Loucy (cell line): ENCODE data around the gene DALRD3.
A peak's percentile ranks its signal among the peaks of the same experiment; 100 is the strongest.

ENCODE experiments used
- H2AFZ ChIP-seq: fragments of 200-600 bp; sonication (generic); 2 replicates; pipeline ENCODE4 v1.6.0; 2016; ENCODE audit warnings: antibody characterized with exemption, mild to moderate bottlenecking, low read length, moderate library complexity
- H3F3A ChIP-seq: fragments of 200-600 bp; 2 replicates; pipeline ENCODE4 v1.6.0; 2016; ENCODE audit warnings: antibody characterized with exemption, low read depth, mild to moderate bottlenecking
- H3K27me3 ChIP-seq: fragments of 200-600 bp; sonication (generic); 2 replicates; pipeline ENCODE4 v1.6.1; 2014; ENCODE audit warnings: low read length, mild to moderate bottlenecking; ENCODE audit not compliant: insufficient read depth, poor library complexity, severe bottlenecking
- H3K36me3 ChIP-seq: fragments of 200-600 bp; sonication (generic); 2 replicates; pipeline ENCODE4 v1.6.1; 2016; ENCODE audit warnings: low read length; ENCODE audit not compliant: insufficient read depth
- H3K4me1 ChIP-seq: fragments of 200-600 bp; sonication (generic); 2 replicates; pipeline ENCODE4 v1.5.1; 2014; ENCODE audit warnings: low read length, mild to moderate bottlenecking; ENCODE audit not compliant: insufficient read depth, poor library complexity, severe bottlenecking
- H3K4me2 ChIP-seq: fragments of 200-600 bp; sonication (generic); 2 replicates; pipeline ENCODE4 v1.6.0; 2014; ENCODE audit warnings: antibody characterized with exemption, low read length, low read depth, mild to moderate bottlenecking; ENCODE audit not compliant: poor library complexity, severe bottlenecking
- H3K4me3 ChIP-seq: fragments of 200-600 bp; sonication (generic); 2 replicates; pipeline ENCODE4 v1.5.1; 2014; ENCODE audit warnings: low read length, mild to moderate bottlenecking, mixed read lengths; ENCODE audit not compliant: poor library complexity, severe bottlenecking
- H3K79me2 ChIP-seq: fragments of 200-600 bp; sonication (generic); 2 replicates; pipeline ENCODE4 v1.6.1; 2014; ENCODE audit warnings: low read length; ENCODE audit not compliant: insufficient read depth
- H3K9ac ChIP-seq: fragments of 200-600 bp; sonication (generic); 2 replicates; pipeline ENCODE4 v1.6.0; 2014; ENCODE audit warnings: mild to moderate bottlenecking, low read depth, low read length, moderate library complexity; ENCODE audit not compliant: poor library complexity, severe bottlenecking
- H3K9me2 ChIP-seq: fragments of 200-600 bp; sonication (generic); replicated peaks from 2 replicates; pipeline ENCODE4 v1.6.1; 2016; ENCODE audit warnings: low read depth, low read length, mixed read lengths
- H3K9me3 ChIP-seq: fragments of 200-600 bp; sonication (generic); 2 replicates; pipeline ENCODE4 v1.6.1; 2014; ENCODE audit warnings: mild to moderate bottlenecking, antibody characterized with exemption, low read length, low read depth; ENCODE audit not compliant: insufficient read depth
- H4K20me1 ChIP-seq: fragments of 200-600 bp; sonication (generic); 2 replicates; pipeline ENCODE4 v1.6.0; 2014; ENCODE audit warnings: antibody characterized with exemption, low read length, mild to moderate bottlenecking; ENCODE audit not compliant: insufficient read depth, poor library complexity, severe bottlenecking
- CTCF ChIP-seq: fragments of 200-600 bp; sonication (generic); conservative IDR thresholded peaks from 2 replicates; pipeline ENCODE4 v1.5.1; 2014; ENCODE audit warnings: mild to moderate bottlenecking, antibody characterized with exemption, low read length
- EZH2phosphoT487 ChIP-seq: fragments of 200-600 bp; IDR thresholded peaks from 2 replicates; pipeline ENCODE4 v1.6.1; 2018; ENCODE audit warnings: antibody characterized with exemption, mild to moderate bottlenecking, moderate library complexity, borderline replicate concordance

Gene DALRD3

GRCh38 chr3:49015072-49015471 lies 3.3 kb downstream of the DALRD3 start:
- no peaks in the 10 kb centered on the region for H3F3A ChIP-seq
- H3K27me3 ChIP-seq, result no peaks in the 10 kb centered on the region
- H3K9me2 ChIP-seq, result no peaks in the 10 kb centered on the region
- peaks cover 15% of the 10 kb centered on the region for H3K4me1 ChIP-seq
- H3K9ac ChIP-seq, result no peak overlapping the region
- no peaks in the 10 kb centered on the region for H3K9me3 ChIP-seq
- peaks cover 56% of the 10 kb centered on the region; the same call in 1 of the 2 replicates for H3K36me3 ChIP-seq
- peaks cover 64% of the 10 kb centered on the region for H4K20me1 ChIP-seq
- H2AFZ ChIP-seq, result no peak overlapping the region
- no peak overlapping the region for H3K4me2 ChIP-seq
- no peak overlapping the region for H3K4me3 ChIP-seq
- peaks cover 66% of the 10 kb centered on the region for H3K79me2 ChIP-seq
- TF ChIP-seq CTCF, result no peak
- TF ChIP-seq EZH2phosphoT487, result no peak

GRCh38 chr3:49013738-49014660 lies 4.4 kb downstream of the DALRD3 start:
- peaks cover 66% of the 10 kb centered on the region for H3K79me2 ChIP-seq
- H3K4me1 ChIP-seq, result peaks cover 4% of the 10 kb centered on the region
- H3K36me3 ChIP-seq, result peaks cover 56% of the 10 kb centered on the region; the same call in 1 of the 2 replicates
- no peak overlapping the region for H2AFZ ChIP-seq
- H3K9me3 ChIP-seq, result no peaks in the 10 kb centered on the region
- H3F3A ChIP-seq, result no peaks in the 10 kb centered on the region
- no peak overlapping the region for H3K9ac ChIP-seq
- H3K9me2 ChIP-seq, result no peaks in the 10 kb centered on the region
- TF ChIP-seq CTCF (peak; percentile 71), EZH2phosphoT487 (no peak)
- no peak overlapping the region for H3K4me3 ChIP-seq
- H3K4me2 ChIP-seq, result no peak overlapping the region
- peaks cover 63% of the 10 kb centered on the region for H4K20me1 ChIP-seq
- H3K27me3 ChIP-seq, result no peaks in the 10 kb centered on the region

GRCh38 chr3:49013113-49013737 lies 5.2 kb downstream of the DALRD3 start:
- Histone ChIP-seq H3K27me3 (no peaks in the 10 kb centered on the region), H4K20me1 (peaks cover 68% of the 10 kb centered on the region), H3F3A (no peaks in the 10 kb centered on the region), H2AFZ (no peak overlapping the region), H3K79me2 (peaks cover 69% of the 10 kb centered on the region), H3K9ac (no peak overlapping the region), H3K36me3 (peaks cover 56% of the 10 kb centered on the region; the same call in 1 of the 2 replicates), H3K9me3 (no peaks in the 10 kb centered on the region), H3K9me2 (no peaks in the 10 kb centered on the region), H3K4me1 (peaks cover 6% of the 10 kb centered on the region), H3K4me3 (no peak overlapping the region), H3K4me2 (no peak overlapping the region)
- TF ChIP-seq CTCF (no peak), EZH2phosphoT487 (no peak)
